IPS-18c (cell line): ENCODE data around the gene KCNK7.

Experiments
- H3K4me3 ChIP-seq: 2 replicates; pipeline ENCODE4 v1.7.0; 2013; ENCODE audit warnings: low read depth, mild to moderate bottlenecking, low read length, moderate library complexity; ENCODE audit not compliant: insufficient read depth
- H3K9me3 ChIP-seq: one replicate; pipeline ENCODE4 v1.6.1; 2013; ENCODE audit warnings: mild to moderate bottlenecking, low read length, moderate library complexity; ENCODE audit not compliant: control insufficient read depth, insufficient read depth

KCNK7 gene

GRCh38 chr11:65556470-65557279, 38.9 kb downstream of the KCNK7 start:
- H3K4me3 ChIP-seq: no peak overlapping the region

GRCh38 chr11:65555693-65556231, 39.8 kb downstream of the KCNK7 start:
- H3K4me3 ChIP-seq: no peak overlapping the region
- peaks cover 2% of the 10 kb centered on the region for H3K9me3 ChIP-seq

More at GRCh38 chr11:65556470-65557279, 38.9 kb downstream of the KCNK7 start:
- peaks cover 2% of the 10 kb centered on the region for H3K9me3 ChIP-seq

- peaks cover 2% of the 10 kb centered on the region for H3K9me3 ChIP-seq
- no peak overlapping the region for H3K4me3 ChIP-seq
Observed at GRCh38 chr11:65554842-65555430, 40.7 kb downstream of the KCNK7 start.

- Histone ChIP-seq H3K9me3 (peaks cover 2% of the 10 kb centered on the region), H3K4me3 (peak overlapping the region; percentile 43)
Observed at GRCh38 chr11:65554057-65554818, 41.4 kb downstream of the KCNK7 start.

GRCh38 chr11:65553301-65554001, 42.1 kb downstream of the KCNK7 start:
- Histone ChIP-seq H3K4me3 (peak overlapping the region; percentile 43), H3K9me3 (peaks cover 5% of the 10 kb centered on the region)

GRCh38 chr11:65552388-65552951, 43.1 kb downstream of the KCNK7 start:
- no peak overlapping the region for H3K4me3 ChIP-seq
- H3K9me3 ChIP-seq: peaks cover 5% of the 10 kb centered on the region

- Histone ChIP-seq H3K9me3 (peaks cover 5% of the 10 kb centered on the region), H3K4me3 (no peak overlapping the region)
Observed at GRCh38 chr11:65551572-65552387, 43.8 kb downstream of the KCNK7 start.

GRCh38 chr11:65549096-65549495, 46.5 kb downstream of the KCNK7 start:
- Histone ChIP-seq H3K9me3 (peaks cover 5% of the 10 kb centered on the region), H3K4me3 (no peak overlapping the region)

GRCh38 chr11:65548395-65548794, 47.2 kb downstream of the KCNK7 start:
- Histone ChIP-seq H3K9me3 (peaks cover 4% of the 10 kb centered on the region), H3K4me3 (no peak overlapping the region)

- Histone ChIP-seq H3K9me3 (peaks cover 3% of the 10 kb centered on the region), H3K4me3 (no peak overlapping the region; the same call in 1 of the 2 replicates)
Observed at GRCh38 chr11:65547446-65548125, 48.0 kb downstream of the KCNK7 start.

GRCh38 chr11:65546217-65546958, 49.2 kb downstream of the KCNK7 start:
- Histone ChIP-seq H3K4me3 (peak overlapping the region; percentile 47), H3K9me3 (peaks cover 3% of the 10 kb centered on the region)

- Histone ChIP-seq H3K9me3 (peaks cover 3% of the 10 kb centered on the region), H3K4me3 (peak overlapping the region; percentile 47; the same call in 1 of the 2 replicates)
Observed at GRCh38 chr11:65545853-65546216, 49.8 kb downstream of the KCNK7 start.
